ENCODE results near the gene PBX3. TPM values are rescaled to one million over a fixed set of nuclear protein-coding genes. Genes with fewer than 3 reads are reported as not detected.

PBX3 gene
- total RNA-seq, 1 experiment from 2014 or later: 1.5 TPM

DNA sequence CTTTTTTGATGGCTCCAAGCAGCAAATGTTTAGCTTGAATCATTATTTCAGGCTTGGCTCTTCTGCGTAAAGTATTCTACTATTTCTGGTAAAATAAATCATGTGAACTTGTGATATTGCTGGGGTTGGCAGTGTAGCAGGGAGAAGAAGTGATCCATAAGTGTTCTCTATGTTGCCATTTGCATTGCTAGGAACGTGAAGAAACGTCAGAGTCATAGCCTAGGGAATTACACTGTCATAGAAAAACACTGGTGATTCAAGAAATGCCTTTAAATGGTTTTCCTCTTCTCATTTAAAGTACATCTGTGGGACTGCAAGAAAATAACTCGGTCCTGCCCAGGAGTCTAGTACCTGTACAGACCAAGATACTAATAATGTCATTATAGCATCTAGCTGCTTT is 162.3 kb downstream of the PBX3 start:
- Histone ChIP-seq H3K27ac (ENCODE audit: low read depth, low read length, poor library complexity, severe bottlenecking) (no peak overlapping the region), H3K4me3 (ENCODE audit: low read depth, low read length, poor library complexity, severe bottlenecking) (no peak overlapping the region), H3K36me3 (ENCODE audit: insufficient read depth, low read length, poor library complexity, severe bottlenecking) (no peaks in the 10 kb centered on the region), H3K27me3 (replicated peaks; ENCODE audit: insufficient read depth, low read depth, low read length, poor library complexity) (peaks cover 94% of the 10 kb centered on the region), H3K9me3 (ENCODE audit: low read depth, low read length, poor library complexity, severe bottlenecking) (no peaks in the 10 kb centered on the region), H3K4me1 (ENCODE audit: insufficient read depth, low read length, poor library complexity, severe bottlenecking) (no peaks in the 10 kb centered on the region)
- no TSS peak for BruUV-seq (replicated peaks)
- ChIA-PET POLR2A (ENCODE audit: low non-redundant PET) (no interaction called here), CTCF (no interaction called here)
- TF ChIP-seq EZH2 (IDR thresholded peaks at IDR 0.05; ENCODE audit: borderline replicate concordance, low read depth, low read length, poor library complexity, severe bottlenecking): no peak
- TF ChIP-seq, protein P1, sequence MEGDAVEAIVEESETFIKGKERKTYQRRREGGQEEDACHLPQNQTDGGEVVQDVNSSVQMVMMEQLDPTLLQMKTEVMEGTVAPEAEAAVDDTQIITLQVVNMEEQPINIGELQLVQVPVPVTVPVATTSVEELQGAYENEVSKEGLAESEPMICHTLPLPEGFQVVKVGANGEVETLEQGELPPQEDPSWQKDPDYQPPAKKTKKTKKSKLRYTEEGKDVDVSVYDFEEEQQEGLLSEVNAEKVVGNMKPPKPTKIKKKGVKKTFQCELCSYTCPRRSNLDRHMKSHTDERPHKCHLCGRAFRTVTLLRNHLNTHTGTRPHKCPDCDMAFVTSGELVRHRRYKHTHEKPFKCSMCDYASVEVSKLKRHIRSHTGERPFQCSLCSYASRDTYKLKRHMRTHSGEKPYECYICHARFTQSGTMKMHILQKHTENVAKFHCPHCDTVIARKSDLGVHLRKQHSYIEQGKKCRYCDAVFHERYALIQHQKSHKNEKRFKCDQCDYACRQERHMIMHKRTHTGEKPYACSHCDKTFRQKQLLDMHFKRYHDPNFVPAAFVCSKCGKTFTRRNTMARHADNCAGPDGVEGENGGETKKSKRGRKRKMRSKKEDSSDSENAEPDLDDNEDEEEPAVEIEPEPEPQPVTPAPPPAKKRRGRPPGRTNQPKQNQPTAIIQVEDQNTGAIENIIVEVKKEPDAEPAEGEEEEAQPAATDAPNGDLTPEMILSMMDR (conservative IDR thresholded peaks at IDR 0.05; ENCODE audit: low read depth, low read length): no peak
- intact Hi-C loops (cut with micrococcal nuclease; ENCODE audit: unreplicated experiment): no loop called here
- no peak for DNase-seq (ENCODE audit: low spot score)

DNA sequence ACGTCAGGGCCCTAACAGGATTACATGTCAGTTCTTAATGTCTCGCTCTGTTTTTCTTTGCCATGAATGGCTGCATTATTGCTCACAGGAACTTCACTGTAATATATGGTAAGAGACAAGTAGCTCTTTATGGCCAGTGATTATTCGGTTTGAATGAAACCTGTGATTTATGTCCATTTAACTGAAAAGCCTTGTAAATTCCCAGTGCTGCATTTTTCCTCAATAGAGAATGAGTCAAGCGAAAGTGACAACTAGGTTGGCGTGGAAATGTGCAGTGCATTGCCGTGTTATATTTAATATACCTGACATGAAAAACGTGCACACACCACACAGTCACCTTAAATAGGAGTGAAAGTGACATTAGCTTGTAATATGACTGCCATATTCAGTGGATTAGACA is 163.1 kb downstream of the PBX3 start:
- Histone ChIP-seq H3K9me3 (ENCODE audit: low read depth, low read length, poor library complexity, severe bottlenecking) (no peaks in the 10 kb centered on the region), H3K27me3 (replicated peaks; ENCODE audit: insufficient read depth, low read depth, low read length, poor library complexity) (peaks cover 94% of the 10 kb centered on the region), H3K27ac (ENCODE audit: low read depth, low read length, poor library complexity, severe bottlenecking) (no peak overlapping the region), H3K36me3 (ENCODE audit: insufficient read depth, low read length, poor library complexity, severe bottlenecking) (no peaks in the 10 kb centered on the region), H3K4me1 (ENCODE audit: insufficient read depth, low read length, poor library complexity, severe bottlenecking) (no peaks in the 10 kb centered on the region), H3K4me3 (ENCODE audit: low read depth, low read length, poor library complexity, severe bottlenecking) (no peak overlapping the region)
- DNase-seq (ENCODE audit: low spot score): no peak
- intact Hi-C loops (cut with micrococcal nuclease; ENCODE audit: unreplicated experiment): no loop called here
- BruUV-seq (replicated peaks): no TSS peak
- CTCF ChIA-PET: no interaction called here
- POLR2A ChIA-PET (ENCODE audit: low non-redundant PET): no interaction called here
- TF ChIP-seq EZH2 (IDR thresholded peaks at IDR 0.05; ENCODE audit: borderline replicate concordance, low read depth, low read length, poor library complexity, severe bottlenecking): no peak
- TF ChIP-seq, protein P1 (conservative IDR thresholded peaks at IDR 0.05; ENCODE audit: low read depth, low read length): no peak

DNA sequence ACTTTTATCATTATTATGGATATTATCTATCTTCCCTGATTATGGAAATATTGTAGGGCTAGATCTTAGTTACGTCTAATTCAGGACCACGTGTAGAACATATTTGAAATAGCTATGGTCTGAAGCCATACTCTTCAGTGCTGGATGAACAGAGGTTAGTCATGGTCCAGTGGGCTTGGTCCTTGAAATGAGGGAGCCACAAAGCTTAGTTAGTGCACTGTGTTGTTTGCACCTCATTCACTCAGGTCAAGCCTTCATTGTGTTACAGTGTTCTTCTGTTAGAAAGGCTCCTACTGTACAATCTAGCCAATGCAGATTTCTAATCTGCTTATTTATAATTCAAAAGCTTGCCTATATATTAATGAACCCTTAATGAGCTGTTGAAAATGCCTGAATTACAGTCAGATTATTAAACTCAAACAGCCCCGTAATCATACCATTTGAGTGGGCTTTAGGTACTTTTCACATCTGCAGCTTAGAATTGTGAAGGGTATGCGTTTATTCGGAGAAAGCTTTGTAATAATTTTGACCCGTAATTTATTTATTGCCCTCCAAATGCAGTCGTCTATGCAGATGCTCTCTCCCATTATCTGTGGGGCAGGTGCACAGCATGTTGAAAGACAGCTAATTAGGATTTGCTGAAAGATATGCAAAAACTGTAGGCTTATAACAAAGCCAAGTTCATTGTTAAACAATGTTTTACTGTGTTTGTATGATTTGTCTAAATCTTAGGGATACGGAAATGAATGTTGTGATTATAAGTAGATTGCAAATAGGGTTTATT is 164.9 kb downstream of the PBX3 start:
- ChIA-PET POLR2A (ENCODE audit: low non-redundant PET) (no interaction called here), CTCF (no interaction called here)
- intact Hi-C loops (cut with micrococcal nuclease; ENCODE audit: unreplicated experiment): no loop called here
- Histone ChIP-seq H3K27ac (ENCODE audit: low read depth, low read length, poor library complexity, severe bottlenecking) (no peak overlapping the region), H3K9me3 (ENCODE audit: low read depth, low read length, poor library complexity, severe bottlenecking) (no peaks in the 10 kb centered on the region), H3K36me3 (ENCODE audit: insufficient read depth, low read length, poor library complexity, severe bottlenecking) (no peaks in the 10 kb centered on the region), H3K27me3 (replicated peaks; ENCODE audit: insufficient read depth, low read depth, low read length, poor library complexity) (peaks cover 94% of the 10 kb centered on the region), H3K4me3 (ENCODE audit: low read depth, low read length, poor library complexity, severe bottlenecking) (no peak overlapping the region), H3K4me1 (ENCODE audit: insufficient read depth, low read length, poor library complexity, severe bottlenecking) (no peaks in the 10 kb centered on the region)
- BruUV-seq (replicated peaks): no TSS peak
- TF ChIP-seq, protein P1 (conservative IDR thresholded peaks at IDR 0.05; ENCODE audit: low read depth, low read length): no peak
- TF ChIP-seq EZH2 (IDR thresholded peaks at IDR 0.05; ENCODE audit: borderline replicate concordance, low read depth, low read length, poor library complexity, severe bottlenecking): no peak
- DNase-seq (ENCODE audit: low spot score): no peak
